Endothelial cell (in vitro differentiated cells): ENCODE data around the gene ALDOB. TPM values are rescaled to one million over a fixed set of nuclear protein-coding genes. Genes with fewer than 3 reads are reported as not detected.
"Not testable (repeated sequence)": the region's sequence is repeated elsewhere in the genome, so short reads cannot be mapped to it uniquely, and the experiment has no call there.

Experiments
- DNase-seq: peaks from one replicate; pipeline ENCODE4 v3.0.0; 2021; ENCODE audit warnings: low spot score
- H3K27ac Mint-ChIP-seq: one replicate; pipeline ENCODE4 v1.8.0; 2021; ENCODE audit warnings: mixed read lengths, inconsistent platforms; ENCODE audit not compliant: unreplicated experiment
- H3K27me3 Mint-ChIP-seq: one replicate; pipeline ENCODE4 v1.8.0; 2021; ENCODE audit warnings: mild to moderate bottlenecking, moderate library complexity, mixed read lengths, inconsistent platforms; ENCODE audit not compliant: unreplicated experiment
- H3K36me3 Mint-ChIP-seq: one replicate; pipeline ENCODE4 v1.8.0; 2021; ENCODE audit warnings: mild to moderate bottlenecking, low read depth, mixed read lengths, inconsistent platforms; ENCODE audit not compliant: unreplicated experiment
- H3K4me1 Mint-ChIP-seq: one replicate; pipeline ENCODE4 v1.8.0; 2021; ENCODE audit warnings: mild to moderate bottlenecking, mixed read lengths, inconsistent platforms; ENCODE audit not compliant: unreplicated experiment
- H3K4me3 Mint-ChIP-seq: one replicate; pipeline ENCODE4 v1.8.0; 2021; ENCODE audit warnings: mild to moderate bottlenecking, mixed read lengths, inconsistent platforms; ENCODE audit not compliant: unreplicated experiment
- H3K9me3 Mint-ChIP-seq: one replicate; pipeline ENCODE4 v1.8.0; 2021; ENCODE audit warnings: mixed read lengths, inconsistent platforms; ENCODE audit not compliant: unreplicated experiment
- total RNA-seq: library from RNA; stranded (reverse); fragmentation: NEBNext Ultra II Directional; extraction: Animal tissue kit (Norgen Biotek cat#: 25700); gene quantifications from one replicate; pipeline ENCODE4 v1.2.1, GENCODE V29; 2021; ENCODE audit not compliant: unreplicated experiment
- TF ChIP-seq, protein P1 (sequence below): fragments of 200-600 bp; sonication (generic); IDR thresholded peaks from one replicate; pipeline ENCODE4 v1.5.0; 2021; ENCODE audit warnings: antibody characterized with exemption; ENCODE audit not compliant: unreplicated experiment

The ALDOB gene
- total RNA-seq, 1 donor from 2014 or later = 0.31 TPM

GRCh38 chr9:101388507-101388993 lies 47.0 kb downstream of the ALDOB start:
- H3K4me1 Mint-ChIP-seq = peaks cover 3% of the 10 kb centered on the region
- no peak overlapping the region for H3K4me3 Mint-ChIP-seq
- H3K36me3 Mint-ChIP-seq = peaks cover 22% of the 10 kb centered on the region
- H3K27ac Mint-ChIP-seq = no peak overlapping the region
- TF ChIP-seq, protein P1, sequence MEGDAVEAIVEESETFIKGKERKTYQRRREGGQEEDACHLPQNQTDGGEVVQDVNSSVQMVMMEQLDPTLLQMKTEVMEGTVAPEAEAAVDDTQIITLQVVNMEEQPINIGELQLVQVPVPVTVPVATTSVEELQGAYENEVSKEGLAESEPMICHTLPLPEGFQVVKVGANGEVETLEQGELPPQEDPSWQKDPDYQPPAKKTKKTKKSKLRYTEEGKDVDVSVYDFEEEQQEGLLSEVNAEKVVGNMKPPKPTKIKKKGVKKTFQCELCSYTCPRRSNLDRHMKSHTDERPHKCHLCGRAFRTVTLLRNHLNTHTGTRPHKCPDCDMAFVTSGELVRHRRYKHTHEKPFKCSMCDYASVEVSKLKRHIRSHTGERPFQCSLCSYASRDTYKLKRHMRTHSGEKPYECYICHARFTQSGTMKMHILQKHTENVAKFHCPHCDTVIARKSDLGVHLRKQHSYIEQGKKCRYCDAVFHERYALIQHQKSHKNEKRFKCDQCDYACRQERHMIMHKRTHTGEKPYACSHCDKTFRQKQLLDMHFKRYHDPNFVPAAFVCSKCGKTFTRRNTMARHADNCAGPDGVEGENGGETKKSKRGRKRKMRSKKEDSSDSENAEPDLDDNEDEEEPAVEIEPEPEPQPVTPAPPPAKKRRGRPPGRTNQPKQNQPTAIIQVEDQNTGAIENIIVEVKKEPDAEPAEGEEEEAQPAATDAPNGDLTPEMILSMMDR = no peak
- peaks cover 8% of the 10 kb centered on the region for H3K9me3 Mint-ChIP-seq
- no peak for DNase-seq
- H3K27me3 Mint-ChIP-seq = no peaks in the 10 kb centered on the region

DNA sequence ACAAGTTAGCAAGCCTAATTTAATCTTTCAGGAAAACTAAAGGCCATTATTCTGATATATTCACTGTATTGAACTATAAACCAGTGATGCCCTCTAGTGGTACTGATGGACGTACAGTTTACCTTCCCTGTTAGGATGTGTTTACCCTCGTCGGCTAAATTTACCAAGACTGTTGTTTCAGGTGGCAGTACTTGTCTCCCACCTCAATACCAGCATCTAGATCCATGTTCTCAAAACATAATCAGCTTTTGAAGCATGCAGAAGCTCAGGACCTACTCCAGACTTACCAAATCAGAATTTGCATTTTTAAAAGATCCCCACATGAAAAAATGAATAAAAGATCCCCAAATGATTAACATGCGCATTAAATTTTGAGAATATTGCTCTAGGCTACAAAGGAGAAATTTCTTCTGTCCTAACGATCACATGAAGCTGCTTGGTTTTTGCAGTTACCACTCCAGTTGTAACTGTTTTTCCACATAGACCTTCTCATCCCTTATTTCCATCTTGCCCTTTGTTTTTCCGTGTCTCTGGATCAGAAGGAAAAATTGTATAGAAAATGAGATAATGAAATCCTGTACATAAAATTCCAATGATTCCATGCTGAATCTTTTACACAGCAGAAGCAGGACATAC lies 47.6 kb downstream of the ALDOB start:
- TF ChIP-seq, protein P1 = peak; percentile 48
- H3K27ac Mint-ChIP-seq = peak overlapping the region; percentile 50
- H3K4me3 Mint-ChIP-seq = no peak overlapping the region
- H3K27me3 Mint-ChIP-seq = no peaks in the 10 kb centered on the region
- H3K36me3 Mint-ChIP-seq = peaks cover 21% of the 10 kb centered on the region
- no peak for DNase-seq
- H3K9me3 Mint-ChIP-seq = peaks cover 8% of the 10 kb centered on the region
- peaks cover 3% of the 10 kb centered on the region for H3K4me1 Mint-ChIP-seq

DNA sequence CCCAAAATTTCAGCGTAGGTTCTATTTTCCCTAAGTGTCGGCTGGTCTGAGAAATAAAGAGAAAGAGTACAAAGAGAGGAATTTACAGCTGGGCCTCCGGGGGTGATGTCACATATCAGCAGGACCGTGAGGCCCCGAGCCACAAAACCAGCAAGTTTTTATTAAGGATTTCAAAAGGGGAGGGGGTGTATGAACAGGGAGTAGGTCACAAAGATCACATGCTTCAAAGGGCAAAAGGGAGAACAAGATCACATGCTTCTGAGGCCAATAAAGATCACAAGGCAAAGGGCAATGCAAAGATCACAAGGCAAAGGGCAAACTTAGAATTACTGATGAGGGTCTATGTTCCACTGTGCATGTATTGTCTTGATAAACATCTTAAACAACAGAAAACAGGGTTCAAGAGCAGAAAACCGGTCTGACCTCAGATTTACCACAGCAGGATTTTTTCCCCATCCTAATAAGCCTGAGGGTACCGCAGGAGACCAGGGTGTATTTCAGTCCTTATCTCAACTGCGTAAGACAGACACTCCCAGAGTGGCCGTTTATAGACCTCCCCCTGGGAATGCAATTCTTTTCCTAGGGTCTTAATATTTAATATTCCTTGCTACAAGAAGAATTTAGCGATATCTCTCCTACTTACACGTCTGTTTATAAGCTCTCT lies 50.6 kb downstream of the ALDOB start, which contains the start of gene BAAT:
Gene BAAT, minus strand, starts transcription at position 134 of the 664 bp plus-strand sequence. CDS start 13,602 bp downstream, outside the sequence.
- H3K27ac Mint-ChIP-seq, H3K27me3 Mint-ChIP-seq, H3K9me3 Mint-ChIP-seq, DNase-seq, H3K4me1 Mint-ChIP-seq: not testable (repeated sequence)
- peak within 1 kb of the TSS; percentile 22 for H3K4me3 Mint-ChIP-seq
- peaks cover 10% of the 10 kb centered on the region for H3K36me3 Mint-ChIP-seq

- no peak overlapping the region for H3K4me3 Mint-ChIP-seq
- no peak for DNase-seq
- peaks cover 10% of the 10 kb centered on the region for H3K36me3 Mint-ChIP-seq
- H3K9me3 Mint-ChIP-seq = peaks cover 8% of the 10 kb centered on the region
- H3K27ac Mint-ChIP-seq = no peak overlapping the region
- peaks cover 3% of the 10 kb centered on the region for H3K4me1 Mint-ChIP-seq
- H3K27me3 Mint-ChIP-seq = no peaks in the 10 kb centered on the region
- TF ChIP-seq, protein P1 = no peak
Measured at GRCh38 chr9:101383361-101383760, 52.2 kb downstream of the ALDOB start.

GRCh38 chr9:101381833-101382342 lies 53.7 kb downstream of the ALDOB start:
- H3K27ac Mint-ChIP-seq = no peak overlapping the region
- H3K4me1 Mint-ChIP-seq = no peaks in the 10 kb centered on the region
- H3K4me3 Mint-ChIP-seq = no peak overlapping the region
- TF ChIP-seq, protein P1 = no peak
- DNase-seq = no peak
- no peaks in the 10 kb centered on the region for H3K27me3 Mint-ChIP-seq
- H3K9me3 Mint-ChIP-seq = peaks cover 8% of the 10 kb centered on the region
- peaks cover 10% of the 10 kb centered on the region for H3K36me3 Mint-ChIP-seq
